Transverse colon (tissue), 4 donors: Measurements from ENCODE around the gene TTF2. TPM values are rescaled to one million over a fixed set of nuclear protein-coding genes. Genes with fewer than 3 reads are reported as not detected.

Source experiments
- DNase-seq: peaks from one replicate; pipeline ENCODE4 v3.0.0-alpha.2; 2019
- H3K27ac ChIP-seq, 4 donors: fragments of 200-600 bp; sonication (generic); 2 replicates each; pipeline ENCODE4 v1.5.1; 2016 to 2018; ENCODE audit warnings: inconsistent platforms in 4 of 4
- H3K27me3 ChIP-seq: fragments of 200-600 bp; sonication (generic); 2 replicates; pipeline ENCODE4 v1.5.1; 2017; ENCODE audit warnings: inconsistent platforms
- H3K36me3 ChIP-seq, 4 donors: fragments of 200-600 bp; sonication (generic); 2 replicates each; pipeline ENCODE4 v1.5.1; 2017 to 2019; ENCODE audit warnings: inconsistent platforms in 4 of 4
- H3K4me1 ChIP-seq, 4 donors: fragments of 200-600 bp; sonication (generic); 2 replicates each; pipeline ENCODE4 v1.5.1; 2017 to 2020; ENCODE audit warnings: inconsistent platforms in 4 of 4
- H3K4me3 ChIP-seq, 4 donors: fragments of 200-600 bp; sonication (generic); 1 replicate in 1 of 4; 2 replicates in 3 of 4; pipeline versions ENCODE4 v1.5.1 to v1.6.1; 2017 to 2019; ENCODE audit warnings: inconsistent platforms in 4 of 4
- H3K9me3 ChIP-seq, 2 donors: fragments of 200-600 bp; sonication (generic); 2 replicates each; pipeline ENCODE4 v1.5.1; 2017 to 2019; ENCODE audit warnings: inconsistent platforms in 2 of 2
- CTCF ChIP-seq, 5 experiments: fragments of 200-600 bp in 3 of 5; fragments of 450-650 bp in 2 of 5; sonication (generic) in 3 of 5; IDR thresholded peaks; 1 replicate in 2 of 5; 2 replicates in 3 of 5; pipeline ENCODE4 v1.5.1; 2016 to 2017; ENCODE audit warnings: antibody characterized with exemption in 5 of 5, inconsistent platforms in 3 of 5, mild to moderate bottlenecking in 2 of 5, moderate library complexity in 1 of 5
- EP300 ChIP-seq: sonication (generic); formaldehyde crosslinking; IDR thresholded peaks from one replicate; pipeline ENCODE4 v1.6.1; 2017; ENCODE audit warnings: antibody characterized with exemption, low read depth
- POLR2A ChIP-seq: fragments of 450-650 bp; IDR thresholded peaks from one replicate; pipeline ENCODE4 v1.6.1; 2016; ENCODE audit warnings: antibody characterized with exemption, mild to moderate bottlenecking, moderate library complexity
- POLR2AphosphoS5 ChIP-seq, 3 donors: sonication (generic); formaldehyde crosslinking; IDR thresholded peaks; one replicate each; pipeline ENCODE4 v1.6.1; 2016; ENCODE audit warnings: antibody characterized with exemption in 3 of 3
- WGBS, 2 donors: methylation state at CpG; one replicate each; pipeline ENCODE4 v1.1.5; 2018; ENCODE audit warnings: low coverage in 1 of 2; 5-methylcytosine and 5-hydroxymethylcytosine counted together
- in situ Hi-C, 4 donors: fragments of 200-750 bp; cut with MboI; loops; one replicate each; pipeline versions ENCODE4 v1.15.0 to v1.15.1; 2017; ENCODE audit warnings: low sequenced_read_pairs in 3 of 4, low pct_ligation_motif_present in 1 of 4, low pct_unique_long_range_greater_than_20kb in 1 of 4
- intact Hi-C: fragments of 100-400 bp; cut with DNase I; formaldehyde crosslinking; loops from one replicate; pipeline ENCODE4 v1.15.1; 2023; ENCODE audit warnings: low total_unique reads
- total RNA-seq, 4 donors: library from RNA; depleted of rRNA; stranded (reverse); fragments of >200 nt; gene quantifications; one replicate each; pipeline ENCODE4 v1.1.0, GENCODE V29; 2016

Gene TTF2
- total RNA-seq, 4 donors from 2014 or later, result 9.6 to 25.9 (median 16.6) TPM

GRCh38 chr1:117022114-117022513 is 38.0 kb upstream of the TTF2 start:
- in situ Hi-C loops (no loop called here), intact Hi-C loops (no loop called here)
- H3K36me3 ChIP-seq, result no peaks in the 10 kb centered on the region
- TF ChIP-seq POLR2A, result no peak
- TF ChIP-seq POLR2AphosphoS5 (IDR thresholded peaks at IDR 0.05), result no peak
- TF ChIP-seq CTCF (IDR thresholded peaks at IDR 0.05), result no peak
- TF ChIP-seq EP300, result no peak
- H3K27me3 ChIP-seq, result no peaks in the 10 kb centered on the region
- no peak overlapping the region for H3K4me3 ChIP-seq
- no peaks in the 10 kb centered on the region for H3K4me1 ChIP-seq
- H3K27ac ChIP-seq, result no peak overlapping the region
- no peaks in the 10 kb centered on the region for H3K9me3 ChIP-seq
- 74 to 100% methylated on average over 1 to 3 of the region's 3 CpGs for WGBS, 2 donors
- no peak for DNase-seq

- Histone ChIP-seq H3K36me3 (no peaks in the 10 kb centered on the region), H3K4me1 (no peaks in the 10 kb centered on the region), H3K27me3 (no peaks in the 10 kb centered on the region), H3K4me3 (no peak overlapping the region), H3K9me3 (no peaks in the 10 kb centered on the region), H3K27ac (no peak overlapping the region)
- no peak for TF ChIP-seq EP300
- no peak for TF ChIP-seq POLR2A
- no peak for TF ChIP-seq CTCF (IDR thresholded peaks at IDR 0.05)
- no peak for TF ChIP-seq POLR2AphosphoS5 (IDR thresholded peaks at IDR 0.05)
- intact Hi-C loops (no loop called here), in situ Hi-C loops (loop anchor here in 2 of 4 donors (25.0 kb wide), 1 partner anchor 438 kb away; no protein-coding TSS in a partner anchor)
- no peak for DNase-seq
- 96 to 97% methylated on average over 6 to 7 of the region's 7 CpGs for WGBS, 2 donors
Observed at GRCh38 chr1:117025568-117025967, 34.6 kb upstream of the TTF2 start.

- intact Hi-C loops (no loop called here), in situ Hi-C loops (loop anchor here in 2 of 4 donors (25.0 kb wide), 1 partner anchor 439 kb away; no protein-coding TSS in a partner anchor)
- no peak for TF ChIP-seq POLR2A
- TF ChIP-seq CTCF (IDR thresholded peaks at IDR 0.05), result no peak
- no peak for TF ChIP-seq EP300
- TF ChIP-seq POLR2AphosphoS5 (IDR thresholded peaks at IDR 0.05), result no peak
- Histone ChIP-seq H3K27me3 (no peaks in the 10 kb centered on the region), H3K27ac (no peak overlapping the region), H3K9me3 (no peaks in the 10 kb centered on the region), H3K36me3 (no peaks in the 10 kb centered on the region), H3K4me1 (no peaks in the 10 kb centered on the region), H3K4me3 (no peak overlapping the region)
- DNase-seq, result no peak
- 62 to 78% methylated on average over 3 to 6 of the region's 6 CpGs for WGBS, 2 donors
Observed at GRCh38 chr1:117026361-117026760, 33.8 kb upstream of the TTF2 start.

- Histone ChIP-seq H3K27ac (no peak overlapping the region), H3K4me1 (no peaks in the 10 kb centered on the region), H3K36me3 (no peaks in the 10 kb centered on the region), H3K4me3 (no peak overlapping the region), H3K27me3 (no peaks in the 10 kb centered on the region), H3K9me3 (no peaks in the 10 kb centered on the region)
- no peak for TF ChIP-seq POLR2A
- TF ChIP-seq CTCF (IDR thresholded peaks at IDR 0.05), result no peak
- TF ChIP-seq EP300, result no peak
- no peak for TF ChIP-seq POLR2AphosphoS5 (IDR thresholded peaks at IDR 0.05)
- DNase-seq, result no peak
- WGBS, 2 donors, result 80 to 83% methylated on average over 1 of the region's 1 CpG
- intact Hi-C loops (loop anchor here (5.0 kb wide), 1 partner anchor 758 kb away; no protein-coding TSS in a partner anchor), in situ Hi-C loops (loop anchor here in 2 of 4 donors (25.0 kb wide), 1 partner anchor 442 kb away; no protein-coding TSS in a partner anchor)
Observed at GRCh38 chr1:117029685-117030084, 30.4 kb upstream of the TTF2 start.
